ENCODE results near the gene PLA2G4A. TPM values are rescaled to one million over a fixed set of nuclear protein-coding genes. Genes with fewer than 3 reads are reported as not detected.

PLA2G4A gene
- total RNA-seq, 1 experiment from 2014 or later = 0.39 TPM

- Histone ChIP-seq H3K27me3 (ENCODE audit: insufficient read depth, low read length) (no peaks in the 10 kb centered on the region), H2AFZ (ENCODE audit: low read length) (no peak overlapping the region), H2BK20ac (ENCODE audit: low read depth, low read length, poor library complexity, severe bottlenecking) (no peak overlapping the region), H2BK120ac (ENCODE audit: low read depth, low read length, poor library complexity, severe bottlenecking) (no peak overlapping the region), H3K4ac (ENCODE audit: low read depth, low read length) (no peak overlapping the region), H2BK12ac (ENCODE audit: insufficient read length, low read depth, low read length) (no peak overlapping the region), H4K20me1 (ENCODE audit: control insufficient read depth, insufficient read depth, insufficient read length) (no peaks in the 10 kb centered on the region), H3K79me1 (ENCODE audit: insufficient read depth, low read depth, low read length, poor library complexity, severe bottlenecking) (no peaks in the 10 kb centered on the region), H2BK5ac (ENCODE audit: insufficient read length, low read length) (no peak overlapping the region), H3K9ac (ENCODE audit: extremely low read depth, insufficient read length, low read length) (no peak overlapping the region), H3K9me3 (ENCODE audit: control insufficient read depth, low read depth, low read length) (no peaks in the 10 kb centered on the region), H4K8ac (replicated peaks; ENCODE audit: insufficient read length, low read depth, low read length) (no peak overlapping the region), H2AK5ac (ENCODE audit: insufficient read length, low read length) (no peak overlapping the region), H3K4me1 (ENCODE audit: insufficient read depth, low read length) (no peaks in the 10 kb centered on the region), H4K5ac (ENCODE audit: insufficient read length, low read depth, low read length) (no peak overlapping the region), H3K23me2 (ENCODE audit: insufficient read length, low read depth, low read length, poor library complexity, severe bottlenecking) (no peaks in the 10 kb centered on the region), H3K18ac (ENCODE audit: insufficient read length, low read depth, low read length) (no peak overlapping the region), H4K91ac (ENCODE audit: insufficient read length, low read depth, low read length) (no peak overlapping the region), H3K4me2 (ENCODE audit: insufficient read depth, insufficient read length, low read length) (no peak overlapping the region), H2BK15ac (ENCODE audit: low read depth, low read length) (no peak overlapping the region), H3K23ac (ENCODE audit: insufficient read length, low read depth, low read length) (no peak overlapping the region), H3T11ph (ENCODE audit: low read length) (no peak overlapping the region), H3K27ac (ENCODE audit: insufficient read length, low read depth, low read length) (no peak overlapping the region), H3K14ac (ENCODE audit: insufficient read depth, low read length) (no peak overlapping the region), H3K56ac (ENCODE audit: insufficient read length, low read depth, low read length) (no peak overlapping the region), H3K79me2 (ENCODE audit: insufficient read depth, low read length) (no peaks in the 10 kb centered on the region)
- Mint-ChIP-seq H3K36me3 (ENCODE audit: insufficient read depth in 1 of 3, low read depth in 3 of 3) (no peaks in the 10 kb centered on the region), H3K4me1 (peaks cover 13 to 15% of the 10 kb centered on the region in 2 experiments), H3K27ac (no peak overlapping the region), H3K27me3 (ENCODE audit: low read depth) (no peaks in the 10 kb centered on the region), H3K4me3 (no peak overlapping the region), H3K9me3 (no peaks in the 10 kb centered on the region)
- TF ChIP-seq, protein P1, sequence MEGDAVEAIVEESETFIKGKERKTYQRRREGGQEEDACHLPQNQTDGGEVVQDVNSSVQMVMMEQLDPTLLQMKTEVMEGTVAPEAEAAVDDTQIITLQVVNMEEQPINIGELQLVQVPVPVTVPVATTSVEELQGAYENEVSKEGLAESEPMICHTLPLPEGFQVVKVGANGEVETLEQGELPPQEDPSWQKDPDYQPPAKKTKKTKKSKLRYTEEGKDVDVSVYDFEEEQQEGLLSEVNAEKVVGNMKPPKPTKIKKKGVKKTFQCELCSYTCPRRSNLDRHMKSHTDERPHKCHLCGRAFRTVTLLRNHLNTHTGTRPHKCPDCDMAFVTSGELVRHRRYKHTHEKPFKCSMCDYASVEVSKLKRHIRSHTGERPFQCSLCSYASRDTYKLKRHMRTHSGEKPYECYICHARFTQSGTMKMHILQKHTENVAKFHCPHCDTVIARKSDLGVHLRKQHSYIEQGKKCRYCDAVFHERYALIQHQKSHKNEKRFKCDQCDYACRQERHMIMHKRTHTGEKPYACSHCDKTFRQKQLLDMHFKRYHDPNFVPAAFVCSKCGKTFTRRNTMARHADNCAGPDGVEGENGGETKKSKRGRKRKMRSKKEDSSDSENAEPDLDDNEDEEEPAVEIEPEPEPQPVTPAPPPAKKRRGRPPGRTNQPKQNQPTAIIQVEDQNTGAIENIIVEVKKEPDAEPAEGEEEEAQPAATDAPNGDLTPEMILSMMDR (conservative IDR thresholded peaks at IDR 0.05) = no peak
- no peak for DNase-seq
- WGBS (ENCODE audit: extremely low coverage, insufficient read length, low lambda C conversion rate) = no CpG with 5 or more reads among the region's 2 CpGs
Measured at GRCh38 chr1:186957314-186957713, 128.6 kb downstream of the PLA2G4A start.
